Activated CD8-positive, alpha-beta memory T cell treated with anti-CD3 and anti-CD28 coated beads, Interleukin-2, amount 50 U/mL, for 1 hour (primary cell): ENCODE measurements around the gene GNAZ.

Source experiments
- DNase-seq: peaks from one replicate; pipeline ENCODE4 v3.0.0-alpha.2; 2020; ENCODE audit errors: extremely low read depth

Gene GNAZ

DNA sequence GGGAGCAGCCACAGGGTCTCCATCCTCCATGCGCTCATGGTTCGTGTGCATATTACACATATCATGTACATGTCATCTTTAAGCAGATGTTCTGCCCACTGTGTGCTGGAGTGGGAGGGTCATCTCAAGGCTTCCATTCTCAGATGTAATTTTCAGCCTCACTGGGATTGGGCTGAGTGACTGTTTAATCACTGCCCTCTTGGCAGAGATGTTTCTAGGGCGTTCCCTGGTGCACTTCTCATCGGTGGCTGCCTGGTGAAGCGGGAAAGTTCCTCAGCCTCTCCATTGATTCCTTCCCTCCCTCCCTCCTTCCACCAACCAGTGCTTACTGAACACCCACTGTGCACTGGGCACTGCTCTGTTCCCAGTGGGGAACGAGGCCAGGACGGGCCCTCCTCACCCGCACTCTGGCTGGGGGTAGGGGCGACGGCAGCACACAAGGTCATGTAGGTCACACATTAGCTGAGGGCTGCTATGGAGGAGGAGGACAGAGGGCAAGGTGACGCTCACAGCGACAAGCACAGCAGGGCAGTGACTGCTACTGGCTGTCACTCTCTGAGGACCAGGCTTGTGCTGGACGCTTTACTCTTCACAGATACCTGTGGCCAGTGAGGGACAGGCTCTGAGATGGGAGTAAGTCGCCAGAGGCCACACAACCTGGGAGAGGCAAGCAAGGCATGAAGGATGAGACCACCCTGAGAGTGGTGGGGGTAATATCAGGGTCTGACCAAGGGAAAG, 22.9 kb downstream of the GNAZ start:
- DNase-seq: no peak

- no peak for DNase-seq
Observed at GRCh38 chr22:23094260-23094659, 23.9 kb downstream of the GNAZ start.

DNA sequence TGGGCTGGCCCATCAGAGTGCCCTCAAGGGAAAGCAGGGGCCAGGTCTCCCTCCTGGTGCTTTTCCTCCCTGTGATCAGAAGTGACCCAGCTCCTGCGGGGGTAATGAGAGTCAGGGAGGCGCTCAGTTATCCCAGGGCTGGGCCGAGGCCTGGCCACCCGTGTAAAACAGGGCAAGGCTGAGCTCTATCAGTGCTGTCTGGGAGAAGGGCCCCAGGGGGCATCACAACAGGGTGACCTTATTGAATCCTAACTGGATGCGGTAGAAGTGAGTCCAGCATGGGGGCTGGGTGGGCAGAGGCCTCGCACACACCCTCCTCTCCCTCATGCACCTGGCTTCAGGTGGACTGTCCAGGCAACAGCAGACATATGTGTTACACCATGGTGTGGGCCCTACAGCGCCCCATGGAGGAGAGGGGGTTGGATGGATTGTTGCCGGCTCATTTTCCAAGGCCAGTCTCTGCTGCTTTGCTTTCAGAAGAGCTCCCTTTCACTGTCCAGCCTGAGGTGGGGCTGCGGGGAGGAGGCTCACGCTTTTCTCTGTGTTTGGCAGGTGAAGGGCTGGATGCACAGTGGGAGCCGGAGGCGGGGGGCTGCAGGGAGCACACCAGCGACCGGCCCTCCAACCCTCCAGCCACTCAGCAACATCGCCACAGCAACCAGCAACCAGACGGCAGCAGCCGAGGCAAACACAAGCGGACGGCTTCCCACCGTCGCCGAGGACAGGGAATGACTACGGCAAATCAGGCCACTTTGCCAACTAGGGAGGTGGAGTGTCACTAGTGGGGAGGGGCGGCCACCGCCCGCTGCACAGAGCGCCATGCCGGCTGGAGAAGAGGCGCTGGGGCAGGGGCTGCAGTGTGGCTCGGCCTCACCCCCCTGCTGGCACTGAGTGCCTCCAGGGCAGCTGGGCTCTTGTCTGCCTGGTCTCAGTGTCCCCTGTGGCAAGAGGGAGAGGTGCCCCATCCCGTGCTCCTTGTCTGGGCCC, 24.7 kb downstream of the GNAZ start:
- DNase-seq: no peak

DNA sequence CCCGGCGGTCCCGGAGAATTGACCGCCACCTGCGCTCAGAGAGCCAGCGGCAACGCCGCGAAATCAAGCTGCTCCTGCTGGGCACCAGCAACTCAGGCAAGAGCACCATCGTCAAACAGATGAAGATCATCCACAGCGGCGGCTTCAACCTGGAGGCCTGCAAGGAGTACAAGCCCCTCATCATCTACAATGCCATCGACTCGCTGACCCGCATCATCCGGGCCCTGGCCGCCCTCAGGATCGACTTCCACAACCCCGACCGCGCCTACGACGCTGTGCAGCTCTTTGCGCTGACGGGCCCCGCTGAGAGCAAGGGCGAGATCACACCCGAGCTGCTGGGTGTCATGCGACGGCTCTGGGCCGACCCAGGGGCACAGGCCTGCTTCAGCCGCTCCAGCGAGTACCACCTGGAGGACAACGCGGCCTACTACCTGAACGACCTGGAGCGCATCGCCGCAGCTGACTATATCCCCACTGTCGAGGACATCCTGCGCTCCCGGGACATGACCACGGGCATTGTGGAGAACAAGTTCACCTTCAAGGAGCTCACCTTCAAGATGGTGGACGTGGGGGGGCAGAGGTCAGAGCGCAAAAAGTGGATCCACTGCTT, 25.5 kb downstream of the GNAZ start:
- DNase-seq: no peak

GRCh38 chr22:23097412-23098229, 27.3 kb downstream of the GNAZ start:
- no peak for DNase-seq

GRCh38 chr22:23098230-23098705, 27.9 kb downstream of the GNAZ start:
- no peak for DNase-seq

- DNase-seq: no peak
Observed at GRCh38 chr22:23098718-23099530, 28.6 kb downstream of the GNAZ start.

- DNase-seq: no peak
Observed at GRCh38 chr22:23099531-23099804, 29.1 kb downstream of the GNAZ start.

- DNase-seq: no peak
Observed at GRCh38 chr22:23100124-23100801, 29.9 kb downstream of the GNAZ start.

DNA sequence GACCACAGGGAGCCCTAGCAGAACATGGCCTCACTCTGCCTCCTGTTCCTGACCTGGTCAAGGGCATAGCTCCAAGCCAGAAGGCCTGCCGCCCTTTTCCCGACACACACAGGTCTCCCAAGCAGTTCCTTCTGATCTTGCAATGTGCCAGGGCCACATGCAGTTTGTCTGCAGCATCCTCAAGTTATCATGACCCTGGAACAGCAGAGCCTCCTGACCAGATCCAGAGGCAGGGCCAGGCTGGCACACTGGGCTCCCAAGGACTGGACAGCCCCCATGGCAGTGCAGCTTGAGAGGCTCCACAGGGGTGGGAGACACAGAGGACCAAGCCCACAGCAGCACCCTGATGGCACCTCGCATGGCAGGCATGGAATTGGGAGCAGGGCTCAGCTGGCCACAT, 31.2 kb downstream of the GNAZ start:
- no peak for DNase-seq

- no peak for DNase-seq
Observed at GRCh38 chr22:23102002-23102655, 31.8 kb downstream of the GNAZ start.

- no peak for DNase-seq
Observed at GRCh38 chr22:23102776-23103175, 32.5 kb downstream of the GNAZ start.

- no peak for DNase-seq
Observed at GRCh38 chr22:23103199-23103954, 33.1 kb downstream of the GNAZ start.

- no peak for DNase-seq
Observed at GRCh38 chr22:23104187-23104971, 34.1 kb downstream of the GNAZ start.

- DNase-seq: no peak
Observed at GRCh38 chr22:23105304-23105703, 35.0 kb downstream of the GNAZ start.

DNA sequence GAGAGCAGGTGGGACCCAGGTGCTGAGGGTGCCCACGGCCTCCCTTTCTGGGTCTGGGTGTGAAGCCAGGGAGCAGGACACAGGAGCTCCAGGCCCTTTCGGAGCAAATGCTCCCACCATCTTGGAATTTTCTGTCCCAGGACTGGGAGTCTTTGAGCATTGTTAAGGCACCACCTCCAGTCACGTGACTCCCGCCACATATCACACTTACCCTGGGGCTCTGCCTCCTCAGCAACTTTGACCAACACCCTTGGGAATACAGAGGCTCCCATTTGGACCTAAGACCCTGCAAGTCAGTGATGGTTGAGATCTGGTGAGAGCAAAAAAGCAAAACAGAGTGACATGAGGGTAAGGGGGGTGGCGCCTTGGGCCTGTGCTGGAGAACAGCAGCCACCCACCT, 35.6 kb downstream of the GNAZ start:
- no peak for DNase-seq

GRCh38 chr22:23106344-23106743, 36.0 kb downstream of the GNAZ start:
- DNase-seq: no peak

DNA sequence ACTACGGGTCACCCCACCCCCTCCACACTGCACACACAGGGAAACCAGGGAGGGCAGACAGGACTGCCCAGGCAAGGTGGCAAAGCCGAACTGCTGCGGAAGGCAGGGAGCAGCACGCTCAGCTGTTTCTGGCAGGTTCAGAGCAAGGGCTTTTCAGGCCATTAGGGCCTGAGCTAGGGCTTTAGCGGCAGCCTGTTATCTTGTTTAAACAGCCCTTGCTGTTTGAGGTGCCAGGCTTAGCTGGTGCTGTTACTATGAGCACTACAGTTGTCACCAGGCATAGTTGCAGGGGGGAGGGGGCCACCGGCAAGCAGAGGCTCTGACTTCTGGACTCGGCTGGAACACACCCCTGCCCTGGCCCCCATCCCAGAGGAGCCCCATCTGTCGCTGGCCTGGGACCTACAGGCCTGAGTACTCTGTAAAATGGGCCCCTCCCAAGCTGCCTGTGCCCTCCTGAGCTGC, 36.6 kb downstream of the GNAZ start:
- no peak for DNase-seq
